Measurements from ENCODE around the gene BEAN1. TPM values are rescaled to one million over a fixed set of nuclear protein-coding genes. Genes with fewer than 3 reads are reported as not detected.

BEAN1 gene
- total RNA-seq, 4 donors from 2014 or later, result not detected

- DNase-seq, result peak in 1 of 3 donors; percentile 40
- no peak for TF ChIP-seq POLR2A (IDR thresholded peaks at IDR 0.05)
- Histone ChIP-seq H3K27ac (no peak overlapping the region), H3K4me3 (no peak overlapping the region), H3K4me1 (no peaks in the 10 kb centered on the region), H3K36me3 (no peaks in the 10 kb centered on the region), H3K27me3 (no peaks in the 10 kb centered on the region), H3K9me3 (no peaks in the 10 kb centered on the region)
Observed at GRCh38 chr16:66386629-66387622, 40.2 kb upstream of the BEAN1 start.

GRCh38 chr16:66387817-66388332, 39.2 kb upstream of the BEAN1 start:
- no peak overlapping the region for H3K4me3 ChIP-seq
- H3K36me3 ChIP-seq, result no peaks in the 10 kb centered on the region
- no peaks in the 10 kb centered on the region for H3K4me1 ChIP-seq
- peak in 1 of 3 donors; percentile 11 for DNase-seq
- no peak overlapping the region for H3K27ac ChIP-seq
- no peaks in the 10 kb centered on the region for H3K27me3 ChIP-seq
- H3K9me3 ChIP-seq, result no peaks in the 10 kb centered on the region
- TF ChIP-seq, protein P1, sequence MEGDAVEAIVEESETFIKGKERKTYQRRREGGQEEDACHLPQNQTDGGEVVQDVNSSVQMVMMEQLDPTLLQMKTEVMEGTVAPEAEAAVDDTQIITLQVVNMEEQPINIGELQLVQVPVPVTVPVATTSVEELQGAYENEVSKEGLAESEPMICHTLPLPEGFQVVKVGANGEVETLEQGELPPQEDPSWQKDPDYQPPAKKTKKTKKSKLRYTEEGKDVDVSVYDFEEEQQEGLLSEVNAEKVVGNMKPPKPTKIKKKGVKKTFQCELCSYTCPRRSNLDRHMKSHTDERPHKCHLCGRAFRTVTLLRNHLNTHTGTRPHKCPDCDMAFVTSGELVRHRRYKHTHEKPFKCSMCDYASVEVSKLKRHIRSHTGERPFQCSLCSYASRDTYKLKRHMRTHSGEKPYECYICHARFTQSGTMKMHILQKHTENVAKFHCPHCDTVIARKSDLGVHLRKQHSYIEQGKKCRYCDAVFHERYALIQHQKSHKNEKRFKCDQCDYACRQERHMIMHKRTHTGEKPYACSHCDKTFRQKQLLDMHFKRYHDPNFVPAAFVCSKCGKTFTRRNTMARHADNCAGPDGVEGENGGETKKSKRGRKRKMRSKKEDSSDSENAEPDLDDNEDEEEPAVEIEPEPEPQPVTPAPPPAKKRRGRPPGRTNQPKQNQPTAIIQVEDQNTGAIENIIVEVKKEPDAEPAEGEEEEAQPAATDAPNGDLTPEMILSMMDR (IDR thresholded peaks at IDR 0.05), result no peak
- no peak for TF ChIP-seq POLR2A (IDR thresholded peaks at IDR 0.05)

DNA sequence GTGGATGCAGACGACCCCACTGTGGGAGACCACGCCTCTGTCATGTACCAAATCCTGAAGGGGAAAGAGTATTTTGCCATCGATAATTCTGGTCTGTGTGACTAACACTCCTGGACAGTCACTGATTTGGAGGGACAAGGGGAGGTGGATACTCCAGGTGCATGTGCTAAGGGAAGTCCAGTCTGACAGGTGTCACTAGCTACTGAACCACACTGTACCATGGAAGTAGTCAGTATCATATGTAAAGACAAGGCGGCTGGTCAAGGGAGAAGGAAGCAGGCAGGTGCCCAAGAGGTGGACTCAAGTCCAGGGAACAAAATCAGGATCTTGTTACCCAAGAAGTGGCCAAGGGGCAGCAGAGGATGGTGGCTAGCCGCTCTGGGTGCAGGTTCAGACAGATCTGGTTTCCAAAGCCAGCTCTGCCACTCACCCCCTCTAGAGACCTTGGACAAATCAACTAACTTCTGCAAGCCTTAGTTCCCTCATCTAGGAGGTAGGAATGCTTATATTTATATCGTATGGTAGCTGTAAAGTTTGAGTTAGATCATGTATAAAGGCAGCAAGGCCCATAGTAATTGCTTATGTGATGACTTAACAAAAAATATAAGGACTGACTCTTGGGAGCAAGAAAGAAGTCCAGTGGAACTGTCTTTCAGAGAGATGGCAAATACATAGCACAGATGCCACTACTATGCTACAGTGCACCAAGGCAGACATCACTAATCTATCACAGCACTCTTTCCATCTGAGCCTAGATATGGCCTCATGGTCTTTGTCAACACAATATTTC, 38.5 kb upstream of the BEAN1 start:
- TF ChIP-seq, protein P1 (IDR thresholded peaks at IDR 0.05), result no peak
- no peak for TF ChIP-seq POLR2A (IDR thresholded peaks at IDR 0.05)
- no peak for DNase-seq
- Histone ChIP-seq H3K4me3 (no peak overlapping the region), H3K36me3 (no peaks in the 10 kb centered on the region), H3K27me3 (no peaks in the 10 kb centered on the region), H3K4me1 (no peaks in the 10 kb centered on the region), H3K9me3 (no peaks in the 10 kb centered on the region), H3K27ac (no peak overlapping the region)

- no peaks in the 10 kb centered on the region for H3K36me3 ChIP-seq
- H3K4me3 ChIP-seq, result no peak overlapping the region
- no peaks in the 10 kb centered on the region for H3K9me3 ChIP-seq
- no peaks in the 10 kb centered on the region for H3K4me1 ChIP-seq
- TF ChIP-seq, protein P1 (IDR thresholded peaks at IDR 0.05), result no peak
- no peak for TF ChIP-seq POLR2A (IDR thresholded peaks at IDR 0.05)
- no peak overlapping the region for H3K27ac ChIP-seq
- peak in 1 of 3 donors; percentile 32 for DNase-seq
- no peaks in the 10 kb centered on the region for H3K27me3 ChIP-seq
Observed at GRCh38 chr16:66389256-66390176, 37.6 kb upstream of the BEAN1 start.

GRCh38 chr16:66390346-66391108, 36.6 kb upstream of the BEAN1 start:
- peak in 1 of 3 donors; percentile 27 for DNase-seq
- Histone ChIP-seq H3K4me3 (no peak overlapping the region), H3K4me1 (no peaks in the 10 kb centered on the region), H3K27ac (no peak overlapping the region), H3K36me3 (no peaks in the 10 kb centered on the region), H3K9me3 (no peaks in the 10 kb centered on the region), H3K27me3 (no peaks in the 10 kb centered on the region)
- TF ChIP-seq, protein P1 (IDR thresholded peaks at IDR 0.05), result no peak
- TF ChIP-seq POLR2A (IDR thresholded peaks at IDR 0.05), result no peak

Data from Peyer's patch (tissue), 4 donors.